Stimulated activated CD4-positive, alpha-beta T cell treated with anti-CD3 and anti-CD28 coated beads, Interleukin-15, amount 100 ng/mL, for 24 hours (primary cell): ENCODE data around the gene SEC31A.
A peak's percentile ranks its signal among the peaks of the same experiment; 100 is the strongest.
"Not testable (repeated sequence)": the region's sequence is repeated elsewhere in the genome, so short reads cannot be mapped to it uniquely, and the experiment has no call there.

Source experiments
- DNase-seq: peaks from one replicate; pipeline ENCODE4 v3.0.0-alpha.2; 2020

Gene SEC31A

GRCh38 chr4:82890901-82891706 is at the start of gene SEC31A:
Gene SEC31A, minus strand, starts transcription at chr4:82891153. Its CDS starts 9,217 bp downstream, at chr4:82881936.
- DNase-seq, result peak; percentile 98

GRCh38 chr4:82939414-82939813 is 48.5 kb upstream of the SEC31A start:
- DNase-seq, result no peak

- DNase-seq, result no peak
These were observed 43.5 kb upstream of the SEC31A start for GRCh38 chr4:82934441-82934840.

- DNase-seq, result no peak
These were observed 40.1 kb upstream of the SEC31A start for GRCh38 chr4:82930848-82931755.

GRCh38 chr4:82921795-82922194 is 30.8 kb upstream of the SEC31A start:
- no peak for DNase-seq

- no peak for DNase-seq
These were observed 28.4 kb upstream of the SEC31A start for GRCh38 chr4:82919386-82919785.

- DNase-seq, result no peak
These were observed 27.1 kb upstream of the SEC31A start for GRCh38 chr4:82918091-82918490.

GRCh38 chr4:82913968-82914367 is 23.0 kb upstream of the SEC31A start:
- DNase-seq, result not testable (repeated sequence)

GRCh38 chr4:82913305-82913704 is 22.4 kb upstream of the SEC31A start:
- no peak for DNase-seq

GRCh38 chr4:82909326-82909725 is 18.4 kb upstream of the SEC31A start:
- no peak for DNase-seq

- no peak for DNase-seq
These were observed 15.5 kb upstream of the SEC31A start for GRCh38 chr4:82906469-82906868.

GRCh38 chr4:82905205-82905604 is 14.3 kb upstream of the SEC31A start:
- DNase-seq, result peak; percentile 55

GRCh38 chr4:82903737-82904136 is 12.8 kb upstream of the SEC31A start:
- DNase-seq, result no peak

GRCh38 chr4:82901183-82901718 is 10.3 kb upstream of the SEC31A start:
- DNase-seq, result no peak

- peak; percentile 98 for DNase-seq
These were observed 9.6 kb upstream of the SEC31A start, which contains the start of gene THAP9 for GRCh38 chr4:82900411-82901182. Gene THAP9, plus strand, starts transcription at chr4:82900735. Its CDS starts 68 bp downstream, at chr4:82900803.

- DNase-seq, result no peak
These were observed 9.1 kb upstream of the SEC31A start for GRCh38 chr4:82900066-82900410.

- DNase-seq, result no peak
These were observed 8.6 kb upstream of the SEC31A start for GRCh38 chr4:82899374-82900065.

- no peak for DNase-seq
These were observed 7.6 kb upstream of the SEC31A start for GRCh38 chr4:82898322-82899243.

- DNase-seq, result no peak
These were observed 5.8 kb upstream of the SEC31A start for GRCh38 chr4:82896755-82897154.

GRCh38 chr4:82893942-82894341 is 3.0 kb upstream of the SEC31A start:
- DNase-seq, result no peak

GRCh38 chr4:82892467-82892802 is 1.5 kb upstream of the SEC31A start:
- no peak for DNase-seq
